Transverse colon (tissue), 4 donors: ENCODE results near the gene PIK3AP1. TPM values are rescaled to one million over a fixed set of nuclear protein-coding genes. Genes with fewer than 3 reads are reported as not detected.
A peak's percentile ranks its signal among the peaks of the same experiment; 100 is the strongest.
"Not testable (repeated sequence)": the region's sequence is repeated elsewhere in the genome, so short reads cannot be mapped to it uniquely, and the experiment has no call there.

Source experiments
- DNase-seq: peaks from one replicate; pipeline ENCODE4 v3.0.0-alpha.2; 2019
- H3K27ac ChIP-seq, 4 donors: fragments of 200-600 bp; sonication (generic); 2 replicates each; pipeline ENCODE4 v1.5.1; 2016 to 2018; ENCODE audit warnings: inconsistent platforms in 4 of 4
- H3K27me3 ChIP-seq: fragments of 200-600 bp; sonication (generic); 2 replicates; pipeline ENCODE4 v1.5.1; 2017; ENCODE audit warnings: inconsistent platforms
- H3K36me3 ChIP-seq, 4 donors: fragments of 200-600 bp; sonication (generic); 2 replicates each; pipeline ENCODE4 v1.5.1; 2017 to 2019; ENCODE audit warnings: inconsistent platforms in 4 of 4
- H3K4me1 ChIP-seq, 4 donors: fragments of 200-600 bp; sonication (generic); 2 replicates each; pipeline ENCODE4 v1.5.1; 2017 to 2020; ENCODE audit warnings: inconsistent platforms in 4 of 4
- H3K4me3 ChIP-seq, 4 donors: fragments of 200-600 bp; sonication (generic); 1 replicate in 1 of 4; 2 replicates in 3 of 4; pipeline versions ENCODE4 v1.5.1 to v1.6.1; 2017 to 2019; ENCODE audit warnings: inconsistent platforms in 4 of 4
- H3K9me3 ChIP-seq, 2 donors: fragments of 200-600 bp; sonication (generic); 2 replicates each; pipeline ENCODE4 v1.5.1; 2017 to 2019; ENCODE audit warnings: inconsistent platforms in 2 of 2
- EP300 ChIP-seq: sonication (generic); formaldehyde crosslinking; IDR thresholded peaks from one replicate; pipeline ENCODE4 v1.6.1; 2017; ENCODE audit warnings: antibody characterized with exemption, low read depth
- POLR2A ChIP-seq: fragments of 450-650 bp; IDR thresholded peaks from one replicate; pipeline ENCODE4 v1.6.1; 2016; ENCODE audit warnings: antibody characterized with exemption, mild to moderate bottlenecking, moderate library complexity
- POLR2AphosphoS5 ChIP-seq, 3 donors: sonication (generic); formaldehyde crosslinking; IDR thresholded peaks; one replicate each; pipeline ENCODE4 v1.6.1; 2016; ENCODE audit warnings: antibody characterized with exemption in 3 of 3
- WGBS, 2 donors: methylation state at CpG; one replicate each; pipeline ENCODE4 v1.1.5; 2018; ENCODE audit warnings: low coverage in 1 of 2; 5-methylcytosine and 5-hydroxymethylcytosine counted together
- in situ Hi-C, 4 donors: fragments of 200-750 bp; cut with MboI; loops; one replicate each; pipeline versions ENCODE4 v1.15.0 to v1.15.1; 2017; ENCODE audit warnings: low sequenced_read_pairs in 3 of 4, low pct_ligation_motif_present in 1 of 4, low pct_unique_long_range_greater_than_20kb in 1 of 4
- intact Hi-C: fragments of 100-400 bp; cut with DNase I; formaldehyde crosslinking; loops from one replicate; pipeline ENCODE4 v1.15.1; 2023; ENCODE audit warnings: low total_unique reads
- total RNA-seq, 4 donors: library from RNA; depleted of rRNA; stranded (reverse); fragments of >200 nt; gene quantifications; one replicate each; pipeline ENCODE4 v1.1.0, GENCODE V29; 2016
- TF ChIP-seq, protein P1 (sequence below), 5 experiments: fragments of 200-600 bp in 3 of 5; fragments of 450-650 bp in 2 of 5; sonication (generic) in 3 of 5; IDR thresholded peaks; 1 replicate in 2 of 5; 2 replicates in 3 of 5; pipeline ENCODE4 v1.5.1; 2016 to 2017; ENCODE audit warnings: antibody characterized with exemption in 5 of 5, inconsistent platforms in 3 of 5, mild to moderate bottlenecking in 2 of 5, moderate library complexity in 1 of 5

PIK3AP1 gene
- total RNA-seq, 4 donors from 2014 or later = 6.4 to 42.6 (median 16.3) TPM

DNA sequence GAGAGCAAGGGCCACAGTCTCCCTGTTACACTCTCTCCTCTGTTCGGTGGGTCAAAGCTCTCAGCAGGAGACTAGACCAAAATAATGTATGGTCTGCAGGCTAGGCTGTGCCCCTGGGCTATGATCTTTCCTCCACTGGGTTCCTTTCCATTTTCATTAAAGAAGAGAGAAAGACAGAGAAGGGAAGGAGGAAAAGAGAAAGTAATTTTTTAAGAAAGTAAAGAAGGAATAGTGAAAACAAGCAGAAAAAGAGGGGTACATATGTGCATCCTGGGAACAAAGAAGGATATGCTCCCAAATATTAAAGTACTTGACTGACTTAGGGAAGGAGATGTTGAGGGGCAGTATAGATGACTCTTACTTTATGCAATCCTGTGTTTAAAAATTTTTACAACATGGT lies 33.6 kb upstream of the PIK3AP1 start:
- DNase-seq = no peak
- TF ChIP-seq, protein P1, sequence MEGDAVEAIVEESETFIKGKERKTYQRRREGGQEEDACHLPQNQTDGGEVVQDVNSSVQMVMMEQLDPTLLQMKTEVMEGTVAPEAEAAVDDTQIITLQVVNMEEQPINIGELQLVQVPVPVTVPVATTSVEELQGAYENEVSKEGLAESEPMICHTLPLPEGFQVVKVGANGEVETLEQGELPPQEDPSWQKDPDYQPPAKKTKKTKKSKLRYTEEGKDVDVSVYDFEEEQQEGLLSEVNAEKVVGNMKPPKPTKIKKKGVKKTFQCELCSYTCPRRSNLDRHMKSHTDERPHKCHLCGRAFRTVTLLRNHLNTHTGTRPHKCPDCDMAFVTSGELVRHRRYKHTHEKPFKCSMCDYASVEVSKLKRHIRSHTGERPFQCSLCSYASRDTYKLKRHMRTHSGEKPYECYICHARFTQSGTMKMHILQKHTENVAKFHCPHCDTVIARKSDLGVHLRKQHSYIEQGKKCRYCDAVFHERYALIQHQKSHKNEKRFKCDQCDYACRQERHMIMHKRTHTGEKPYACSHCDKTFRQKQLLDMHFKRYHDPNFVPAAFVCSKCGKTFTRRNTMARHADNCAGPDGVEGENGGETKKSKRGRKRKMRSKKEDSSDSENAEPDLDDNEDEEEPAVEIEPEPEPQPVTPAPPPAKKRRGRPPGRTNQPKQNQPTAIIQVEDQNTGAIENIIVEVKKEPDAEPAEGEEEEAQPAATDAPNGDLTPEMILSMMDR (IDR thresholded peaks at IDR 0.05) = no peak
- no peak for TF ChIP-seq POLR2AphosphoS5 (IDR thresholded peaks at IDR 0.05)
- TF ChIP-seq POLR2A = no peak
- TF ChIP-seq EP300 = no peak
- in situ Hi-C loops = loop anchor here in 1 of 4 donors (25.0 kb wide), 1 partner anchor 283 kb away; no protein-coding TSS in a partner anchor
- intact Hi-C loops = no loop called here
- 43 to 94% methylated on average over 1 of the region's 1 CpG for WGBS, 2 donors
- Histone ChIP-seq H3K36me3 (no peaks in the 10 kb centered on the region), H3K4me3 (no peak overlapping the region), H3K4me1 (no peaks in the 10 kb centered on the region), H3K9me3 (no peaks in the 10 kb centered on the region), H3K27me3 (no peaks in the 10 kb centered on the region), H3K27ac (no peak overlapping the region)

DNA sequence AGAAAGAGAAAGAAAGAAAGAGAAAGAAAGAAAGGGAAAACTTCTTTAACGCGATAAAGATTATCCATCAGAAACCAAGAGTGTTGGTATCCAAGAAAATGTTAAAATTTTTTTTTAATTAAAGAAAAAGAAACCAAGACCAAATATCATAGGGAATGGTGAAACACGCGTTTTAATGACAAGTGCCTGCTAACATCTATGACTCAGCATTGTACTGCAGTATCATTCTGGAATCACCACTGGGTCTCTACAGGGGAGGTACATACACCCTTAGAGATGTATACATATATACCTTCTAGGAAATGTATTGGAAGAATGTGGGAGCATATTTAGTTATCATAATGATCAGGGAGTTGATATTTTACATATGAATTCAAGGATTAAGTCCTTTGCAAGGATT lies 32.1 kb upstream of the PIK3AP1 start:
- 66 to 84% methylated on average over 4 of the region's 4 CpGs for WGBS, 2 donors
- Histone ChIP-seq H3K27me3 (no peaks in the 10 kb centered on the region), H3K36me3 (no peaks in the 10 kb centered on the region), H3K27ac (no peak overlapping the region), H3K4me1 (peaks cover 0 to 14% (median 0%) of the 10 kb centered on the region in 4 donors), H3K4me3 (no peak overlapping the region), H3K9me3 (no peaks in the 10 kb centered on the region)
- intact Hi-C loops (no loop called here), in situ Hi-C loops (loop anchor here in 1 of 4 donors (25.0 kb wide), 1 partner anchor 285 kb away; no protein-coding TSS in a partner anchor)
- TF ChIP-seq POLR2A (no peak), EP300 (no peak), POLR2AphosphoS5 (IDR thresholded peaks at IDR 0.05) (no peak)
- TF ChIP-seq, protein P1 (IDR thresholded peaks at IDR 0.05) = no peak
- no peak for DNase-seq

DNA sequence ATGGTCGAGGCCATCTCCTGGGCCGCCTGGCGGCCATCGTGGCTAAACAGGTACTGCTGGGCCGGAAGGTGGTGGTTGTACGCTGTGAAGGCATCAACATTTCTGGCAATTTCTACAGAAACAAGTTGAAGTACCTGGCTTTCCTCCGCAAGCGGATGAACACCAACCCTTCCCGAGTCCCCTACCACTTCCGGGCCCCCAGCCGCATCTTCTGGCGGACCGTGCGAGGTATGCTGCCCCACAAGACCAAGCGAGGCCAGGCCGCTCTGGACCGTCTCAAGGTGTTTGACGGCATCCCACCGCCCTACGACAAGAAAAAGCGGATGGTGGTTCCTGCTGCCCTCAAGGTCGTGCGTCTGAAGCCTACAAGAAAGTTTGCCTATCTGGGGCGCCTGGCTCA lies 30.0 kb upstream of the PIK3AP1 start:
- in situ Hi-C loops = loop anchor here in 1 of 4 donors (25.0 kb wide), 1 partner anchor 287 kb away; no protein-coding TSS in a partner anchor
- H3K36me3 ChIP-seq, DNase-seq, H3K4me3 ChIP-seq, H3K9me3 ChIP-seq, H3K27me3 ChIP-seq, intact Hi-C loops, H3K27ac ChIP-seq: not testable (repeated sequence)
- H3K4me1 ChIP-seq = peaks cover 0 to 16% (median 0%) of the 10 kb centered on the region in 4 donors
- WGBS, 2 donors = 96 to 97% methylated on average over 6 to 12 of the region's 24 CpGs

DNA sequence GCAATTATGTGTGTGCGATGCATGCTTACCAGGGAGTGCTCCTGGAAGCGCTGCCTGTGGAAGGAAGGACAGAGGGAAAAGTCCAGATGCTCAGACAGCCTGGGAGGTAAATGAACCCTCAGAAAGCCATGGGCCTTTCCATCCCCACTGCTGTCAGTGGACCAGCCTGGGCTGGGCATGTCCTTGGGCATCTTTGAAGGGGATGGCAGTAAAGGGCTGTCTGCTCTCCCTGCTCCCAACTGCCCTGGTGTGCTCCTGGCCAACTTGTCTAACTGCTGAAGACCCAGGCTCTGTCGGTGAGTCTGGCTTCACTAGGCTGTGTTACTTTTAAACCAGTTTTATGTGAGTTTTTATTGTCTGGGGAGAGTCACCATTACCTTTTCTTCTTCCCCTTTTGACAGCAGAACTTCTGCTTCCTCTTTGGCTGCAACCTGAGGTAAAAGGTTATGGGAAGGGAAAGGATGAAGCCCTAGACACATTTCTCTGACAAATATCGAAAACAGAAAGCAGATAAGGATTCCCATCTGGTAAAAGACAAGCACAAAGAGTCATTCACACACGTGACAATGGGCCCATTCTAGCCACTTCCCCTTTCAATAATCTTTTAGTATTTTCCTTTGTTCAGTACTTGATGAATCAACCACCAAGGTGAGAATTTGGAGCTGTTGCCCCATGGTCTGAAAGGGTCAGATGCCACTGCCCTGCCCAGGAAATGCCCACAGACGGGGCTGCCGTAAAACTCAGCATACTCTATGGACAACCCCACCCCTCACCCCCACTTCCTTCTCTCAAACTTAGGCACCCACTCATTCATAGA lies 27.6 kb upstream of the PIK3AP1 start:
- Histone ChIP-seq H3K27ac (peak overlapping the region; percentile 23 to 53 (median 42)), H3K9me3 (no peaks in the 10 kb centered on the region), H3K4me3 (no peak overlapping the region), H3K27me3 (no peaks in the 10 kb centered on the region), H3K36me3 (no peaks in the 10 kb centered on the region), H3K4me1 (peaks cover 0 to 16% (median 0%) of the 10 kb centered on the region in 4 donors)
- DNase-seq = no peak
- intact Hi-C loops = no loop called here
- no peak for TF ChIP-seq POLR2A
- TF ChIP-seq POLR2AphosphoS5 (IDR thresholded peaks at IDR 0.05) = no peak
- no peak for TF ChIP-seq EP300
- TF ChIP-seq, protein P1 (IDR thresholded peaks at IDR 0.05) = no peak
- 20 to 39% methylated on average over 2 to 7 of the region's 7 CpGs for WGBS, 2 donors
- in situ Hi-C loops = no loop called here
